ENCODE results near the gene CPAMD8. TPM values are rescaled to one million over a fixed set of nuclear protein-coding genes. Genes with fewer than 3 reads are reported as not detected.
"Not testable (repeated sequence)": the region's sequence is repeated elsewhere in the genome, so short reads cannot be mapped to it uniquely, and the experiment has no call there.

Gene CPAMD8
- total RNA-seq, 1 experiment from 2014 or later: 0.64 TPM

- in situ Hi-C loops (cut with HindIII; ENCODE audit: low pct_unique_long_range_greater_than_20kb, low sequenced_read_pairs): no loop called here
- DNase-seq (ENCODE audit: low read depth): no peak
Measured at GRCh38 chr19:16938211-16938610, 88.4 kb downstream of the CPAMD8 start.

GRCh38 chr19:16937796-16938195, 88.8 kb downstream of the CPAMD8 start:
- DNase-seq (ENCODE audit: low read depth); in situ Hi-C loops (cut with HindIII; ENCODE audit: low pct_unique_long_range_greater_than_20kb, low sequenced_read_pairs): not testable (repeated sequence)

- no peak for DNase-seq (ENCODE audit: low read depth)
- in situ Hi-C loops (cut with HindIII; ENCODE audit: low pct_unique_long_range_greater_than_20kb, low sequenced_read_pairs): no loop called here
Measured at GRCh38 chr19:16936901-16937300, 89.7 kb downstream of the CPAMD8 start.

GRCh38 chr19:16934489-16934888, 92.1 kb downstream of the CPAMD8 start:
- in situ Hi-C loops (cut with HindIII; ENCODE audit: low pct_unique_long_range_greater_than_20kb, low sequenced_read_pairs): no loop called here
- no peak for DNase-seq (ENCODE audit: low read depth)

- no peak for DNase-seq (ENCODE audit: low read depth)
- in situ Hi-C loops (cut with HindIII; ENCODE audit: low pct_unique_long_range_greater_than_20kb, low sequenced_read_pairs): no loop called here
Measured at GRCh38 chr19:16931306-16931705, 95.3 kb downstream of the CPAMD8 start.

- in situ Hi-C loops (cut with HindIII; ENCODE audit: low pct_unique_long_range_greater_than_20kb, low sequenced_read_pairs): no loop called here
- DNase-seq (ENCODE audit: low read depth): no peak
Measured at GRCh38 chr19:16930753-16931152, 95.9 kb downstream of the CPAMD8 start.

- DNase-seq (ENCODE audit: low read depth): no peak
- in situ Hi-C loops (cut with HindIII; ENCODE audit: low pct_unique_long_range_greater_than_20kb, low sequenced_read_pairs): no loop called here
Measured at GRCh38 chr19:16928916-16929315, 97.7 kb downstream of the CPAMD8 start.

GRCh38 chr19:16928351-16928750, 98.3 kb downstream of the CPAMD8 start:
- in situ Hi-C loops (cut with HindIII; ENCODE audit: low pct_unique_long_range_greater_than_20kb, low sequenced_read_pairs): no loop called here
- no peak for DNase-seq (ENCODE audit: low read depth)

- in situ Hi-C loops (cut with HindIII; ENCODE audit: low pct_unique_long_range_greater_than_20kb, low sequenced_read_pairs): no loop called here
Measured at GRCh38 chr19:16927883-16928282, 98.7 kb downstream of the CPAMD8 start.

GRCh38 chr19:16922949-16923348, 103.7 kb downstream of the CPAMD8 start:
- DNase-seq (ENCODE audit: low read depth): no peak
- in situ Hi-C loops (cut with HindIII; ENCODE audit: low pct_unique_long_range_greater_than_20kb, low sequenced_read_pairs): no loop called here

More at GRCh38 chr19:16927883-16928282, 98.7 kb downstream of the CPAMD8 start:
- no peak for DNase-seq (ENCODE audit: low read depth)

- no peak for DNase-seq (ENCODE audit: low read depth)
Measured at GRCh38 chr19:16922592-16922934, 104.0 kb downstream of the CPAMD8 start.

GRCh38 chr19:16921766-16922591, 104.6 kb downstream of the CPAMD8 start:
- no peak for DNase-seq (ENCODE audit: low read depth)
- in situ Hi-C loops (cut with HindIII; ENCODE audit: low pct_unique_long_range_greater_than_20kb, low sequenced_read_pairs): no loop called here

More at GRCh38 chr19:16922592-16922934, 104.0 kb downstream of the CPAMD8 start:
- in situ Hi-C loops (cut with HindIII; ENCODE audit: low pct_unique_long_range_greater_than_20kb, low sequenced_read_pairs): no loop called here

GRCh38 chr19:16920816-16921529, 105.6 kb downstream of the CPAMD8 start:
- in situ Hi-C loops (cut with HindIII; ENCODE audit: low pct_unique_long_range_greater_than_20kb, low sequenced_read_pairs): no loop called here
- DNase-seq (ENCODE audit: low read depth): no peak

- in situ Hi-C loops (cut with HindIII; ENCODE audit: low pct_unique_long_range_greater_than_20kb, low sequenced_read_pairs): no loop called here
- no peak for DNase-seq (ENCODE audit: low read depth)
Measured at GRCh38 chr19:16919496-16919895, 107.1 kb downstream of the CPAMD8 start.

GRCh38 chr19:16917401-16917800, 109.2 kb downstream of the CPAMD8 start:
- in situ Hi-C loops (cut with HindIII; ENCODE audit: low pct_unique_long_range_greater_than_20kb, low sequenced_read_pairs): no loop called here

GRCh38 chr19:16915734-16916133, 110.9 kb downstream of the CPAMD8 start:
- in situ Hi-C loops (cut with HindIII; ENCODE audit: low pct_unique_long_range_greater_than_20kb, low sequenced_read_pairs): no loop called here
- DNase-seq (ENCODE audit: low read depth): no peak

More at GRCh38 chr19:16917401-16917800, 109.2 kb downstream of the CPAMD8 start:
- DNase-seq (ENCODE audit: low read depth): no peak

GRCh38 chr19:16915135-16915534, 111.5 kb downstream of the CPAMD8 start:
- DNase-seq (ENCODE audit: low read depth): no peak
- in situ Hi-C loops (cut with HindIII; ENCODE audit: low pct_unique_long_range_greater_than_20kb, low sequenced_read_pairs): no loop called here

- in situ Hi-C loops (cut with HindIII; ENCODE audit: low pct_unique_long_range_greater_than_20kb, low sequenced_read_pairs): no loop called here
- DNase-seq (ENCODE audit: low read depth): no peak
Measured at GRCh38 chr19:16914421-16914820, 112.2 kb downstream of the CPAMD8 start.

- in situ Hi-C loops (cut with HindIII; ENCODE audit: low pct_unique_long_range_greater_than_20kb, low sequenced_read_pairs): no loop called here
- no peak for DNase-seq (ENCODE audit: low read depth)
Measured at GRCh38 chr19:16912780-16913179, 113.8 kb downstream of the CPAMD8 start.

Data from Caki2 (cell line).